Esophagus mucosa (tissue), 1 donor: ENCODE data around the gene HRH3. TPM values are rescaled to one million over a fixed set of nuclear protein-coding genes. Genes with fewer than 3 reads are reported as not detected.
A peak's percentile ranks its signal among the peaks of the same experiment; 100 is the strongest.

Source experiments
- ATAC-seq: fragments of 200-7000 bp; cut with Tn5 transposase; one replicate; pipeline ENCODE4 v1.9.1; 2020
- total RNA-seq: library from RNA; stranded (reverse); gene quantifications from one replicate; pipeline ENCODE4 v1.2.4, GENCODE V29; 2023
- donor health status: DM: yes; HTN: yes; CAD: no.

HRH3 gene
- total RNA-seq, 1 donor from 2014 or later, result not detected

- ATAC-seq, result no peak
Observed at GRCh38 chr20:62197801-62198200, 22.3 kb downstream of the HRH3 start.

DNA sequence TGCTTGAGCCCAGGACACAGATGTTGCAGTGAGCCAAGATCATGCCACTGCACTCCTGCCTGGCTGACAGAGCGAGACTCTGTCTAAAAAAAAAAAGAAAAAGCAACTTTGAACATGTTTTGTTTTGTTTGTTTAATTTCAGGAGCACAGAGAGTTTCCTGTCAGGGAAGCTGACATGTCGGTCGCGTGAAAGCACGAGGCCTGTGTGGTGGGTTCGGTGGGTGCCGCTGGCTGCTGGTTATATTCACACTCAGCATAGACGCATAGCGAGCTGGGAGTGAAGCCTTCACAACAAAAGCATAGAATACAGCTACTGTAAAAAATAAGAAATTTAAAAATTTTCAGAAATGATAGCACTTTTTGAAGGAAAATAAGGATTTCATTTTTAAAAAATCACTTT is 22.8 kb downstream of the HRH3 start:
- no peak for ATAC-seq

- no peak for ATAC-seq
Observed at GRCh38 chr20:62196286-62196685, 23.8 kb downstream of the HRH3 start.

- ATAC-seq, result no peak
Observed at GRCh38 chr20:62195736-62196135, 24.3 kb downstream of the HRH3 start.

- ATAC-seq, result no peak
Observed at GRCh38 chr20:62195075-62195405, 25.0 kb downstream of the HRH3 start.

- no peak for ATAC-seq
Observed at GRCh38 chr20:62193079-62194025, 26.7 kb downstream of the HRH3 start.

DNA sequence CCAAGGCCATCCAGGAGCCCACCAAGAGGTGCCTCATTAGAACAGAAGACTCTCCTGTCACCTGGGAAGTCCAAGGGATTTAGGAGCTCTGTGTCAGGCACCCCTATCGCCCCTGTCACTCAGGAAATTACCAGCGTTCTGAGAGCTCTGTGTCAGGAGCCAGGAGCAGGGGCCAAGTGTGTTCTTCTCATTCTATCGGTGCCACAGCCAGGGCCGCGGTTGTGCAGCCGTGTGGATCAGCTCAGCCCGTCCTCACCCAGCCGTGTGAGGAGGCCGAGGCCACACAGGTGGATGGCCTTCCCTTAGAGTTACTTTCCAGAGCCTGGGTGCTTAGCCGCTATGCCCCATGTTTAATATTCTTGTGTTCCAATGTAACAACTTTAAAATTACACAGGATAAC is 27.4 kb downstream of the HRH3 start:
- no peak for ATAC-seq

DNA sequence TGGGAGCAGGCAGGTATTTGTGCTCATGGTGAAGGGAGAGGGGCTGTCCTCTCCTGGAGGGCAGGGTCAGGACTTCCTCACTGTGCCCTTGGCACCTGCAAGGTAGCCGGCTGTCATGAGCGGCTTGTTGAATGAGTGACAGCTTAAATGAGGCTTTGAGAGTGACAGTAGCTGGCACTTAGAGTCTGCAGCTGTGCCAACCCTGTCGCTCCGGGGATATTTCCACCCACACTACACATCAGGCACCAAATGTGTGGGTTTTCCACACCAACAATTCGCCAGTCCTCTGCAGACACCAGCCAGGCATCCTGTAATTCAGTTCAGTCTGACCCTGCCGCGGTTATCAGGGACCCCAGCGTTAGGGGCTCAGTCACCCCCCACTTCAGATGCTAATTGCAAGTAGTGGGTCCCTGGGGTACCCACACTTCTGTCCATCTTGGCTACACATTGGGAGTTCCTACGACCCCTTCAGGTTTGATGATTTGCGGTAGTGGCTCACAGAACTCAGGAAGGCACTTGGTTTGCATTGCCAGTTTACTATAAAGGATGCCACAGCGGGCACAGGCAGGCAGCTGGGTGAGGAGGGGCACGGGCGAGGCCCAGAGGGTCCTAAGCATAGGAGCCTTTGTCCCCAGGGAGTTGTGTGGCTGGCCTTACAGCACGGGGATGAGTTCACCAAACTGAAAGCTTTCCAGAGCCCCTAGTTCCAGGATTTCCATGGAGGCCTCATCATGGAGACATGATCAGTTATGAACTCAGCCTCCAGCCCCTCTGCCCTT is 28.1 kb downstream of the HRH3 start:
- no peak for ATAC-seq

- ATAC-seq, result no peak
Observed at GRCh38 chr20:62190639-62191411, 29.3 kb downstream of the HRH3 start.

- no peak for ATAC-seq
Observed at GRCh38 chr20:62186887-62187866, 32.9 kb downstream of the HRH3 start.

DNA sequence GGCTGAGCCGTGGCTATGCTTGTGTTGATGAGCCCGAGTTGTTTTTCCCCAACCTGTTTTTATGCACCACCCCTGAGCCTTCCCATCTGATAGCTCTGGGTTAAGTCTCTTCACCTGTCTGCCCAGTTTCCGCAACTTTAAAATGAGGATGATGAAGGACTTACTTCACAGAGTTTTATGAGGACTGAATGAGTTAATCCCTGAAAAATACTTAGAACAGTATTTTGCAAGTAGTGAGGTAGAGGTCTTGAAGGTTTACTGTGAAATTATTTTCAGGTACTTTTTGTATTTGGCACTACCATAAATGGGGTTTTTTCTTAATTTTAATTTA is 34.0 kb downstream of the HRH3 start:
- no peak for ATAC-seq

GRCh38 chr20:62183426-62184142 is 36.5 kb downstream of the HRH3 start:
- no peak for ATAC-seq

GRCh38 chr20:62182469-62183425 is 37.3 kb downstream of the HRH3 start, which contains the start of gene MTG2:
Gene MTG2, plus strand, starts transcription at chr20:62183028. Its CDS starts 10,393 bp downstream, at chr20:62193421.
- ATAC-seq, result peak; percentile 98

GRCh38 chr20:62181808-62182207 is 38.3 kb downstream of the HRH3 start:
- no peak for ATAC-seq

DNA sequence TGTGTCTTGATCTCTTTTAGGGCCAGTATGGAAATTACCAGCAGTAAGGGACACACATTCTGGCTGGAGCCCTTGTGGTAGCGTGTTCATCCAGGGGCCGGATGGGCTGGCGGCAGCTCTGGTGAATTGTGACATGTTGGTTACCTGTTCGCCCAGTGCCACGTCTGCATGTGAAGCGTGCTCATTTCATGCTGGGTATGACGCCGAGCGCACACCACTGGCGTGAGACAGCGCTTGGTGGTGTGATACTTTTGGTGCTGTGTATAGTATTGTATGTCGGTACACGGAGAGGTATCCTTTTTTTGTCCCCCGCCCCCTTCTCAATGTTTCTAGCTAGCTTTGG is 40.9 kb downstream of the HRH3 start:
- ATAC-seq, result no peak

- no peak for ATAC-seq
Observed at GRCh38 chr20:62178316-62179161, 41.5 kb downstream of the HRH3 start.

GRCh38 chr20:62177307-62177706 is 42.8 kb downstream of the HRH3 start:
- ATAC-seq, result no peak

GRCh38 chr20:62176866-62177265 is 43.2 kb downstream of the HRH3 start:
- no peak for ATAC-seq

DNA sequence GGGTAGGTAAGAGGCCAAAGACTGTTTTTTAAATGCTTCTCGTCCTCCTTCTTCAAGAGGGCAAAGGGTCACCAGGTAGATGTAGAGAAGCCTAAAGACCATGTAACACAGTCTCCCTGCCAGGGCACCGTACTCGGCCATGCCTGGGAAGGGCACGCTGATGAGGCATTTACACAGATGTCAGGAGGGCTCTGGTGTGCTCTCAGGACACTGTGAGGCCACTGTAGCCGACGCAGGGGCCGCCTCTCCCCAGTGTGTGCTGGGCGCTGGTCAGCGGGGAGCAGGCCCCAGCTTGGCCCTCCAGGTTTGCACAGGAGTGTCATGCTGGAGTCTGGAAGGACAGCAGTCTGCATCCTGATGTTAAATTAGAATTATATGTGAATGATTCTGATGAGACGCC is 44.4 kb downstream of the HRH3 start:
- no peak for ATAC-seq
